HG03139 (cell line): ENCODE data around the gene TMED4.
"Not testable (repeated sequence)": the region's sequence is repeated elsewhere in the genome, so short reads cannot be mapped to it uniquely, and the experiment has no call there.

Experiments
- ATAC-seq: cut with Tn5 transposase; IDR thresholded peaks from one replicate; pipeline ENCODE4 v1.9.1; 2021; ENCODE audit not compliant: unreplicated experiment

The TMED4 gene

GRCh38 chr7:44569959-44570358 is 12.1 kb downstream of the TMED4 start:
- no peak for ATAC-seq

GRCh38 chr7:44568771-44569560 is 13.1 kb downstream of the TMED4 start:
- ATAC-seq, result no peak

- ATAC-seq, result no peak
These were observed 14.1 kb downstream of the TMED4 start for GRCh38 chr7:44567884-44568283.

- no peak for ATAC-seq
These were observed 15.4 kb downstream of the TMED4 start for GRCh38 chr7:44566680-44567079.

GRCh38 chr7:44565795-44566559 is 16.1 kb downstream of the TMED4 start:
- no peak for ATAC-seq

- no peak for ATAC-seq
These were observed 16.8 kb downstream of the TMED4 start for GRCh38 chr7:44565097-44565794.

GRCh38 chr7:44564606-44565005 is 17.4 kb downstream of the TMED4 start:
- no peak for ATAC-seq

- no peak for ATAC-seq
These were observed 18.8 kb downstream of the TMED4 start for GRCh38 chr7:44563171-44563679.

- not testable (repeated sequence) for ATAC-seq
These were observed 19.4 kb downstream of the TMED4 start for GRCh38 chr7:44562622-44562962.

GRCh38 chr7:44561962-44562621 is 19.9 kb downstream of the TMED4 start:
- ATAC-seq, result no peak

GRCh38 chr7:44561481-44561880 is 20.6 kb downstream of the TMED4 start:
- ATAC-seq, result no peak

GRCh38 chr7:44559485-44559884 is 22.5 kb downstream of the TMED4 start:
- ATAC-seq, result no peak

- no peak for ATAC-seq
These were observed 24.5 kb downstream of the TMED4 start for GRCh38 chr7:44557485-44557884.

- no peak for ATAC-seq
These were observed 26.7 kb downstream of the TMED4 start for GRCh38 chr7:44555350-44555749.

- ATAC-seq, result not testable (repeated sequence)
These were observed 29.5 kb downstream of the TMED4 start for GRCh38 chr7:44552473-44553005.

GRCh38 chr7:44549457-44549856 is 32.6 kb downstream of the TMED4 start:
- no peak for ATAC-seq

- no peak for ATAC-seq
These were observed 33.1 kb downstream of the TMED4 start for GRCh38 chr7:44548893-44549292.

GRCh38 chr7:44547536-44548231 is 34.3 kb downstream of the TMED4 start:
- ATAC-seq, result no peak

GRCh38 chr7:44541876-44542610 is 40.0 kb downstream of the TMED4 start:
- ATAC-seq, result no peak
